OCI-LY1 (cell line): ENCODE measurements around the gene SRPRA.

ENCODE experiments used
- H2AFZ ChIP-seq: fragments of 200-600 bp; sonication (generic), shearing (Covaris generic); 2 replicates; pipeline ENCODE4 v1.6.0; 2014; ENCODE audit warnings: antibody characterized with exemption, mild to moderate bottlenecking, low read length
- H3F3A ChIP-seq: fragments of 200-600 bp; sonication (generic), shearing (Covaris generic); 2 replicates; pipeline ENCODE4 v1.6.0; 2014; ENCODE audit warnings: mild to moderate bottlenecking, antibody characterized with exemption, low read length, moderate library complexity; ENCODE audit not compliant: insufficient read depth
- H3K27ac ChIP-seq: fragments of 200-600 bp; sonication (generic); 2 replicates; pipeline ENCODE4 v1.5.1; 2014; ENCODE audit warnings: low read length, mixed run types, mild to moderate bottlenecking, low read depth; ENCODE audit not compliant: poor library complexity, severe bottlenecking
- H3K27me3 ChIP-seq: fragments of 200-600 bp; sonication (generic); 2 replicates; pipeline ENCODE4 v1.6.0; 2014; ENCODE audit warnings: antibody characterized with exemption, mild to moderate bottlenecking, low read length, moderate library complexity; ENCODE audit not compliant: insufficient read depth
- H3K36me3 ChIP-seq: fragments of 200-600 bp; sonication (generic); 2 replicates; pipeline ENCODE4 v1.6.1; 2014; ENCODE audit warnings: mild to moderate bottlenecking, antibody characterized with exemption, low read length, moderate library complexity, mixed read lengths; ENCODE audit not compliant: insufficient read depth
- H3K4me1 ChIP-seq: fragments of 200-600 bp; sonication (generic); 2 replicates; pipeline ENCODE4 v1.5.1; 2014; ENCODE audit warnings: mild to moderate bottlenecking, low read length, moderate library complexity; ENCODE audit not compliant: insufficient read depth, severe bottlenecking
- H3K4me2 ChIP-seq: fragments of 200-600 bp; sonication (generic), shearing (Covaris generic); 2 replicates; pipeline ENCODE4 v1.6.1; 2014; ENCODE audit warnings: low read length
- H3K4me3 ChIP-seq: fragments of 200-600 bp; sonication (generic); 2 replicates; pipeline ENCODE4 v1.5.1; 2014; ENCODE audit warnings: low read length, low read depth, mild to moderate bottlenecking, mixed read lengths; ENCODE audit not compliant: poor library complexity, severe bottlenecking
- H3K79me2 ChIP-seq: fragments of 200-600 bp; shearing (Covaris generic); 2 replicates; pipeline ENCODE4 v1.6.1; 2016; ENCODE audit warnings: mixed run types, low read length, mixed read lengths; ENCODE audit not compliant: insufficient read depth
- H3K9ac ChIP-seq: fragments of 200-600 bp; sonication (generic), shearing (Covaris generic); 2 replicates; pipeline ENCODE4 v1.6.1; 2014; ENCODE audit warnings: mild to moderate bottlenecking, low read length, mixed read lengths
- H3K9me2 ChIP-seq: fragments of 200-600 bp; sonication (generic), shearing (Covaris generic); 2 replicates; pipeline ENCODE4 v1.6.1; 2014; ENCODE audit warnings: low read depth, mild to moderate bottlenecking, low read length, mixed read lengths
- H3K9me3 ChIP-seq: fragments of 200-600 bp; shearing (Covaris generic); 2 replicates; pipeline ENCODE4 v1.6.1; 2014; ENCODE audit warnings: low read length, mixed read lengths
- H4K20me1 ChIP-seq: fragments of 200-600 bp; sonication (generic), shearing (Covaris generic); 2 replicates; pipeline ENCODE4 v1.6.0; 2016; ENCODE audit warnings: mild to moderate bottlenecking, low read length; ENCODE audit not compliant: insufficient read depth
- CTCF ChIP-seq: fragments of 200-600 bp; sonication (generic), shearing (Covaris generic); IDR thresholded peaks from 2 replicates; pipeline ENCODE4 v1.5.1; 2017; ENCODE audit warnings: mild to moderate bottlenecking, antibody characterized with exemption, low read length, moderate library complexity, mixed read lengths
- EZH2 ChIP-seq: fragments of 200-600 bp; sonication (generic), shearing (Covaris generic); IDR thresholded peaks from 2 replicates; pipeline ENCODE4 v1.8.0; 2017; ENCODE audit warnings: borderline replicate concordance, mixed run types, mild to moderate bottlenecking, antibody characterized with exemption, low read length, moderate library complexity, mixed read lengths

The SRPRA gene

GRCh38 chr11:126225295-126225665 is 43.4 kb downstream of the SRPRA start:
- no peaks in the 10 kb centered on the region for H4K20me1 ChIP-seq
- H3K9me3 ChIP-seq, result no peaks in the 10 kb centered on the region
- no peak overlapping the region for H3K4me2 ChIP-seq
- 0 out of 2 replicates have a peak, but pooled peaks cover 5% of the 10 kb centered on the region for H3K36me3 ChIP-seq
- no peak overlapping the region for H3K4me3 ChIP-seq
- no peaks in the 10 kb centered on the region for H3K9me2 ChIP-seq
- H3K27me3 ChIP-seq, result no peaks in the 10 kb centered on the region
- TF ChIP-seq EZH2, result no peak
- no peak for TF ChIP-seq CTCF
- H3K9ac ChIP-seq, result no peak overlapping the region
- H3K4me1 ChIP-seq, result no peaks in the 10 kb centered on the region
- peaks cover 3% of the 10 kb centered on the region; the same call in 1 of the 2 replicates for H3K79me2 ChIP-seq
- no peak overlapping the region for H2AFZ ChIP-seq
- H3K27ac ChIP-seq, result no peak overlapping the region
- H3F3A ChIP-seq, result no peaks in the 10 kb centered on the region

- Histone ChIP-seq H3K36me3 (0 out of 2 replicates have a peak, but pooled peaks cover 5% of the 10 kb centered on the region), H3K27me3 (no peaks in the 10 kb centered on the region), H3K27ac (no peak overlapping the region), H3K9ac (no peak overlapping the region), H3K4me1 (no peaks in the 10 kb centered on the region), H3K9me3 (no peaks in the 10 kb centered on the region), H4K20me1 (no peaks in the 10 kb centered on the region), H3K9me2 (no peaks in the 10 kb centered on the region), H3K79me2 (peaks cover 3% of the 10 kb centered on the region; the same call in 1 of the 2 replicates), H3F3A (no peaks in the 10 kb centered on the region), H3K4me2 (no peak overlapping the region), H2AFZ (no peak overlapping the region), H3K4me3 (no peak overlapping the region)
- no peak for TF ChIP-seq EZH2
- TF ChIP-seq CTCF, result no peak
These were observed 43.9 kb downstream of the SRPRA start for GRCh38 chr11:126224647-126225294.

- H3K36me3 ChIP-seq, result 0 out of 2 replicates have a peak, but pooled peaks cover 5% of the 10 kb centered on the region
- no peak overlapping the region for H3K4me3 ChIP-seq
- H3K79me2 ChIP-seq, result 0 out of 2 replicates have a peak, but pooled peaks cover 1% of the 10 kb centered on the region
- H3F3A ChIP-seq, result no peaks in the 10 kb centered on the region
- no peak overlapping the region for H2AFZ ChIP-seq
- no peaks in the 10 kb centered on the region for H3K9me2 ChIP-seq
- no peaks in the 10 kb centered on the region for H3K9me3 ChIP-seq
- no peak overlapping the region for H3K4me2 ChIP-seq
- H3K4me1 ChIP-seq, result peaks cover 15% of the 10 kb centered on the region
- no peak overlapping the region for H3K9ac ChIP-seq
- no peak overlapping the region for H3K27ac ChIP-seq
- no peaks in the 10 kb centered on the region for H3K27me3 ChIP-seq
- TF ChIP-seq CTCF (no peak), EZH2 (no peak)
- H4K20me1 ChIP-seq, result no peaks in the 10 kb centered on the region
These were observed 49.1 kb downstream of the SRPRA start for GRCh38 chr11:126219547-126219946.
